GM12873 (cell line): Measurements from ENCODE around the gene DAB1.

Experiments
- TF ChIP-seq, protein P1 (sequence below): IDR thresholded peaks from 2 replicates; pipeline ENCODE4 v1.5.1; 2012; ENCODE audit warnings: low read depth, mild to moderate bottlenecking, moderate library complexity, low read length, control low read depth; ENCODE audit not compliant: insufficient read depth; ENCODE audit errors: missing control alignments

DAB1 gene

DNA sequence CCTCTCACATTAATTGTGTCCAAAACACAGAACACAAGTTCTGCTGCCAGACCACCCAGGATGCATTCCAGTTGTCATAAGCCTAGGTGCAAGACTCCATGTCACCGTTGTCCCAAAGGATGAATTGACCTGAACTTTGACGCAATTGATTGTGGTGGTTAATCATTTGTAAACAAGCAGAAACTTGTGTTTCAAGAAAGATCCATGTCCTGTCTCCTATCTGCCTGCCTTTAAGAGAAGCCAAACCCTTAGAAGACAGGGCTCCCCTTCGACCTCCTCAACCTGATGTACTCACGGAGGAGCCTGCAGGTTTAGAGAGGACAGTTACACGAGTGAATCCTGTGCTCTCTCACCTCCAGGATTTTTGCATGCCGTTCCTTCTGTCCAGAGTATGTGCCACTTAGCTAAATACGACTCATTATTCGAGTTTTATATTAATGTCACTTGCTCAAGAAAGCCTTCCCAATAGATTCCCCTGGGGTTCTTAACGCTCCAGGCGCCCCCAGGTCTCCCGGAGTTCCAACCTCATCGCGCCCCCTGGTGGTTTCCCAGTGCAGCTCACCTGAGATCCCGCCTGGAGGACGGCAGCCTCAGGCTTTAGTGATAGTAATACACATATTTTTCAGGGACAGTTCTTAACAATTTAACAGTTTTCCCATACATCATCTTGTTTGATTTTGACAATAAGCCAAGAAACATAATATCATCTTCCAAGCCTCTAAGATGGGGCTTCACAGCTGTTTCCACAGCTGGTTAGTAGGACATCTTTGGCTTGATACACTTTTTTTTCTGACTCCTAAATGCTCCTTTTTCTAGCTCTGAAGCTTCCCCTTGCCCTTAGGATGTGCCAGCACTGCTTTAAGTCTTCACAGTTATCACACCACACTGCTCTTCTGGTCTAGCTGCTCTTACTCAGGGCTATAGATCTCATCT is 455.7 kb downstream of the DAB1 start:
- TF ChIP-seq, protein P1, sequence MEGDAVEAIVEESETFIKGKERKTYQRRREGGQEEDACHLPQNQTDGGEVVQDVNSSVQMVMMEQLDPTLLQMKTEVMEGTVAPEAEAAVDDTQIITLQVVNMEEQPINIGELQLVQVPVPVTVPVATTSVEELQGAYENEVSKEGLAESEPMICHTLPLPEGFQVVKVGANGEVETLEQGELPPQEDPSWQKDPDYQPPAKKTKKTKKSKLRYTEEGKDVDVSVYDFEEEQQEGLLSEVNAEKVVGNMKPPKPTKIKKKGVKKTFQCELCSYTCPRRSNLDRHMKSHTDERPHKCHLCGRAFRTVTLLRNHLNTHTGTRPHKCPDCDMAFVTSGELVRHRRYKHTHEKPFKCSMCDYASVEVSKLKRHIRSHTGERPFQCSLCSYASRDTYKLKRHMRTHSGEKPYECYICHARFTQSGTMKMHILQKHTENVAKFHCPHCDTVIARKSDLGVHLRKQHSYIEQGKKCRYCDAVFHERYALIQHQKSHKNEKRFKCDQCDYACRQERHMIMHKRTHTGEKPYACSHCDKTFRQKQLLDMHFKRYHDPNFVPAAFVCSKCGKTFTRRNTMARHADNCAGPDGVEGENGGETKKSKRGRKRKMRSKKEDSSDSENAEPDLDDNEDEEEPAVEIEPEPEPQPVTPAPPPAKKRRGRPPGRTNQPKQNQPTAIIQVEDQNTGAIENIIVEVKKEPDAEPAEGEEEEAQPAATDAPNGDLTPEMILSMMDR = peak; percentile 54

DNA sequence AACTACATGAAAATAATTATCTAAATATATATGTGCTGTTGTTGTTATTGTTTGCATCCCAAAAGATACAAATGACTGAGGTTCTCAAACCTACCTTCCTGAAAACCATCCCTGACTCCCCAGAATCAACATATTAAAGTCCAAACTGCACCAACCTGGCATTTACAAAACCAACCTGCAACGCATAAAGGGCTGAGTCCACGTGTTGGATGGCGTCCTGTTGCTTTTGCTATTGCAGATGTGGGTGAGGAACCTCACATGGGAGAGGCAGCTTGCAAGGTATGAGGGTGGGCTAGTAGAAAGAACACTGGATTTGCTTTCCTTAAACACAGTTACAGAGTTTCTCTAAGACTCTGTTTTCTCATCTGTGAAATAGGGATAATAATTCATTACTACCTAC is 456.5 kb downstream of the DAB1 start:
- TF ChIP-seq, protein P1 = no peak

DNA sequence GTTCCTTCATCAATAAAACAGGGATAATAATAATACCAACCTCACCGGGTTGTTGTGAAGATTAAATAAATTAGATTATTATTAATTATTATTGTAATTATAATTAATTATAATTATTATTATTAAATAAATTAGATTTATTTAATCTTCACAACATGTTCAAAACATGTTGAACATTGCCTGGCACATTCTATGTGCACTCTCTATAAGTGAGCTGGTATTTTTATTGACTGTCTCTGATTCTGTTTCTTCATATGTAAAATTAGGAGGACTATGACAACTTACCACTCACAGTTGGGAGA is 457.2 kb downstream of the DAB1 start:
- TF ChIP-seq, protein P1 = no peak

DNA sequence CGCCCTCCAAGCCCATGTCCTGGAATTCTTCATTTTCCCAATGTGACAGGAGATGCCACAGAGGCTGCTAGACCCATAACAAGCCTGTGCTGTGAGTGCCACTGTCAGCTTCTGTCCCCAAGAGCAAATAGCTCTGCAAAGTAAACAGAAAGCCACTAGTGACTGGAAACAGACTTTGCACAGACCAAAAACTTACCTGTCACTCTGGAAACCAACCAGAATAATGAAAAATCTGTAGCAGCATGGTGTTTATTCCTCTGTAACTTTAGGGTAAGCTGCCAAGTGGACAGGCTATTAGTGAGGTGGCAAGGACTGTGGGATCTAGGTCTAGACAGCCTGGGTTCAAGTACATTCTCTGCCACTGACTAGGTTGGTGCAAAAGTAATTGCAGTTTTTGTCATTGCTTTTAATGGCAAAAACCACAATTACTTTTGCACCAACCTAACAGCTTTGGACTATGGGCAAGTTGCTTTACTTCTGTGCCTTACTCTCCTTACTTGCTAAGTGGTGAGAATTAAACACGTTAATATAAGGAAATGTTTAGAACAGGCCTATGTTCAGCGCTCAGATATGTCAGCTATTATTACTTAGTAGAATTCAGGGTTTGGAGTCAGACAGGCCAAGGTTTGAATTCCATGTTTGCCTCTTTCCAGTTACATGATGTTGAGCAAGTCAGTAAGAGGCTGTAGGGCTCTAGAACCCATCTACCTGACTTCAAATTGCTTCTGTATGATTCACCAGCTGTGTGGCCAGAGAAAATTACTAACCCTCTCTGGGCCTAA is 457.8 kb downstream of the DAB1 start, which contains the start of gene C8B:
TSS of gene C8B (minus strand) at position 100 of the 782 bp plus-strand sequence. CDS start at position 33, 67 bp downstream.
- TF ChIP-seq, protein P1 = no peak

DNA sequence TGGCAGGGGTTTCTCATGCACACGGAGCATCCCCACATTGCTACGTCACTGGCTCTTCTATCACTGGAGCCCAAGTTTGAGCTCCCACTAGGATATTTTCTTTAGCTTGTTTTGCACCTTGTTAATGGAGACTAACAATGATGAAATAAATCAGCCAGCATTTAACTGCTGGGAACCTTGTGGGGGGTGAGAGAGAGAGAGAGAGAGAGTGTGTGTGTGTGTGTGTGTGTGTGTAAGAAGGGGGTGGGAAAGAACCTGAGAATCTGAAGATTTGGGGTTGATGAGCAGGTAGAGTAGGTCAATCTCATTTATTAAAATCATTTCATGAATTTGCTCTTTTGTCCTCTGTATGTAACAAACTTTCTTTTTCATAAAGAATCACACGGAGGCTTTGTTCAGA is 458.7 kb downstream of the DAB1 start:
- TF ChIP-seq, protein P1 = no peak

DNA sequence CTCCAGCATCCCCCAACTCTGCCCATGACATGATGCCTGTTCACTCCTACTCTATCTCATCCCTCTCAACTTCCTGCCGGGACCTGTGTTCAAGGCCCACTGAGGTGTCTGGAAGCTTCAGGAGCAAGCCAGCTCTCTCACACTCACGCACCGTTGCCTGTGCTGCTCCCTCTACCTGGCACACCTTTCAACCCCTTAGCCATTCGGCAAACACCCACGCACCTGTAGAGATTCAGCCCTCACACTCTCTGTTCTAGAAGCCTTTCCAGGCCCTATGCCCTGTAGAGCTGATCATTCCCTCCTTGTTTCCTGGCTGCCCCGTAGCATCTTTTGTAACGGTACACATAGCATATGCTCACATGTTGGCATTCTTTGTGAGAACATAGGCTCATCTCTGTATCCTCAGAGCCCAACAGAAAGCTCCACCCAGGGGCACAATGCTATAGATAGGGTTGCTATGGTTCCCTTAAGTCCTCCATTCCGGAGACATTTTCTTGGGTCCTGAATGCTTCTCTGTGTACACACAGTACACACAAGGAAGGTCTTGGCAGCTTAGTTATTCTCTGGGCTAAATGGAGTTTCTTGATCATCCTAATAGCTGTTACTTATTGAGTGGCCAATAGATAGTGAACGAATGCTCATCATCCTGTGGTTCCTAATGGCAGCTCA is 459.4 kb downstream of the DAB1 start:
- TF ChIP-seq, protein P1 = no peak

DNA sequence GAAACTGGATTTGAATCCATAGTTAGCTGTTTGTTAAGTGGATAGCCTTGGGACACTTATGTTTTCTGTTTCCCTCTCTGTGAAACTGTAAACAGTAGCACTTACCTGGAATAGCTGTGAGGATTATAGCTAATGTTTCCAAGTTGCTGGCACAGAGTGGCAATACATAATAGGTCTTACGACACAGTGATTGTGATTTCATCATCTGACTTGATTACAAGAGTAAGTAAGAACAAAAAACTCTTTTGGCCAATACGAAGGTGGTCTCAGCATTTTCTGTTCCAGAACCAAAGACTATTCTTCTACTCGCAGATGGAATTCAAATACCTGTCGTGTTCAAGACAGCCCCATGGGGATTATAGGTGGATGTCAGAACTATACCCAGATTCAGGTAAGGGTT is 460.2 kb downstream of the DAB1 start:
- TF ChIP-seq, protein P1 = no peak
